ENCODE results near the gene TRIO. TPM values are rescaled to one million over a fixed set of nuclear protein-coding genes. Genes with fewer than 3 reads are reported as not detected.

The TRIO gene
- total RNA-seq, 1 experiment from 2014 or later = 150 TPM

- in situ Hi-C loops (cut with HindIII; ENCODE audit: low pct_unique_long_range_greater_than_20kb, low sequenced_read_pairs) = loop anchor here (25.0 kb wide), 1 partner anchor 306 kb away; no protein-coding TSS in a partner anchor
- peak; percentile 53 for DNase-seq (ENCODE audit: low read depth, low spot score)
Observed at GRCh38 chr5:14292766-14293658, 149.9 kb downstream of the TRIO start.

GRCh38 chr5:14295610-14296009, 152.5 kb downstream of the TRIO start:
- no peak for DNase-seq (ENCODE audit: low read depth, low spot score)
- in situ Hi-C loops (cut with HindIII; ENCODE audit: low pct_unique_long_range_greater_than_20kb, low sequenced_read_pairs) = loop anchor here (25.0 kb wide), 1 partner anchor 308 kb away; no protein-coding TSS in a partner anchor

GRCh38 chr5:14296533-14297331, 153.6 kb downstream of the TRIO start:
- in situ Hi-C loops (cut with HindIII; ENCODE audit: low pct_unique_long_range_greater_than_20kb, low sequenced_read_pairs) = loop anchor here (25.0 kb wide), 1 partner anchor 309 kb away; no protein-coding TSS in a partner anchor
- DNase-seq (ENCODE audit: low read depth, low spot score) = no peak

GRCh38 chr5:14297697-14298096, 154.6 kb downstream of the TRIO start:
- DNase-seq (ENCODE audit: low read depth, low spot score) = no peak
- in situ Hi-C loops (cut with HindIII; ENCODE audit: low pct_unique_long_range_greater_than_20kb, low sequenced_read_pairs) = loop anchor here (25.0 kb wide), 1 partner anchor 310 kb away; no protein-coding TSS in a partner anchor

- in situ Hi-C loops (cut with HindIII; ENCODE audit: low pct_unique_long_range_greater_than_20kb, low sequenced_read_pairs) = loop anchor here (25.0 kb wide), 1 partner anchor 311 kb away; no protein-coding TSS in a partner anchor
- DNase-seq (ENCODE audit: low read depth, low spot score) = no peak
Observed at GRCh38 chr5:14298126-14298847, 155.1 kb downstream of the TRIO start.

GRCh38 chr5:14299666-14300065, 156.5 kb downstream of the TRIO start:
- in situ Hi-C loops (cut with HindIII; ENCODE audit: low pct_unique_long_range_greater_than_20kb, low sequenced_read_pairs) = loop anchor here (25.0 kb wide), 1 partner anchor 312 kb away; no protein-coding TSS in a partner anchor
- DNase-seq (ENCODE audit: low read depth, low spot score) = no peak

- in situ Hi-C loops (cut with HindIII; ENCODE audit: low pct_unique_long_range_greater_than_20kb, low sequenced_read_pairs) = no loop called here
- no peak for DNase-seq (ENCODE audit: low read depth, low spot score)
Observed at GRCh38 chr5:14301186-14301585, 158.0 kb downstream of the TRIO start.

GRCh38 chr5:14302330-14302729, 159.2 kb downstream of the TRIO start:
- in situ Hi-C loops (cut with HindIII; ENCODE audit: low pct_unique_long_range_greater_than_20kb, low sequenced_read_pairs) = no loop called here
- no peak for DNase-seq (ENCODE audit: low read depth, low spot score)

GRCh38 chr5:14305045-14305444, 161.9 kb downstream of the TRIO start:
- peak; percentile 77 for DNase-seq (ENCODE audit: low read depth, low spot score)
- in situ Hi-C loops (cut with HindIII; ENCODE audit: low pct_unique_long_range_greater_than_20kb, low sequenced_read_pairs) = no loop called here

- no peak for DNase-seq (ENCODE audit: low read depth, low spot score)
- in situ Hi-C loops (cut with HindIII; ENCODE audit: low pct_unique_long_range_greater_than_20kb, low sequenced_read_pairs) = no loop called here
Observed at GRCh38 chr5:14306329-14306815, 163.2 kb downstream of the TRIO start.

GRCh38 chr5:14308384-14309154, 165.4 kb downstream of the TRIO start:
- in situ Hi-C loops (cut with HindIII; ENCODE audit: low pct_unique_long_range_greater_than_20kb, low sequenced_read_pairs) = no loop called here
- DNase-seq (ENCODE audit: low read depth, low spot score) = no peak

- in situ Hi-C loops (cut with HindIII; ENCODE audit: low pct_unique_long_range_greater_than_20kb, low sequenced_read_pairs) = no loop called here
- DNase-seq (ENCODE audit: low read depth, low spot score) = no peak
Observed at GRCh38 chr5:14309199-14309598, 166.1 kb downstream of the TRIO start.

GRCh38 chr5:14309878-14310531, 166.9 kb downstream of the TRIO start:
- DNase-seq (ENCODE audit: low read depth, low spot score) = no peak
- in situ Hi-C loops (cut with HindIII; ENCODE audit: low pct_unique_long_range_greater_than_20kb, low sequenced_read_pairs) = no loop called here

- in situ Hi-C loops (cut with HindIII; ENCODE audit: low pct_unique_long_range_greater_than_20kb, low sequenced_read_pairs) = no loop called here
- no peak for DNase-seq (ENCODE audit: low read depth, low spot score)
Observed at GRCh38 chr5:14310901-14311300, 167.8 kb downstream of the TRIO start.

GRCh38 chr5:14313986-14314690, 171.0 kb downstream of the TRIO start:
- DNase-seq (ENCODE audit: low read depth, low spot score) = peak; percentile 90
- in situ Hi-C loops (cut with HindIII; ENCODE audit: low pct_unique_long_range_greater_than_20kb, low sequenced_read_pairs) = no loop called here

GRCh38 chr5:14316471-14316870, 173.3 kb downstream of the TRIO start:
- in situ Hi-C loops (cut with HindIII; ENCODE audit: low pct_unique_long_range_greater_than_20kb, low sequenced_read_pairs) = no loop called here
- no peak for DNase-seq (ENCODE audit: low read depth, low spot score)
